BLaER1 (cell line): ENCODE measurements around the gene RNF144B.
"Not testable (repeated sequence)": the region's sequence is repeated elsewhere in the genome, so short reads cannot be mapped to it uniquely, and the experiment has no call there.

ENCODE experiments used
- H3K27ac ChIP-seq: shearing (Covaris generic); formaldehyde crosslinking; 2 replicates; pipeline ENCODE4 v1.8.1; 2022
- H3K27me3 ChIP-seq: shearing (Covaris generic); formaldehyde crosslinking; 2 replicates; pipeline ENCODE4 v1.8.1; 2022
- H3K36me3 ChIP-seq: shearing (Covaris generic); formaldehyde crosslinking; 2 replicates; pipeline ENCODE4 v1.8.1; 2022
- H3K4me1 ChIP-seq: shearing (Covaris generic); formaldehyde crosslinking; 2 replicates; pipeline ENCODE4 v1.8.1; 2022
- H3K4me2 ChIP-seq: shearing (Covaris generic); formaldehyde crosslinking; 2 replicates; pipeline ENCODE4 v1.8.1; 2022
- H3K4me3 ChIP-seq: shearing (Covaris generic); formaldehyde crosslinking; 2 replicates; pipeline ENCODE4 v1.8.1; 2022
- H3K9ac ChIP-seq: shearing (Covaris generic); formaldehyde crosslinking; 2 replicates; pipeline ENCODE4 v1.8.1; 2022
- H3K9me3 ChIP-seq: shearing (Covaris generic); formaldehyde crosslinking; 2 replicates; pipeline ENCODE4 v1.8.1; 2022
- H4K20me1 ChIP-seq: shearing (Covaris generic); formaldehyde crosslinking; 2 replicates; pipeline ENCODE4 v1.8.1; 2022
- Cebpa-rat ChIP-seq: shearing (Covaris generic); IDR thresholded peaks from 2 replicates; pipeline ENCODE4 v1.8.1; 2022

The RNF144B gene

GRCh38 chr6:18457065-18457737, 70.1 kb downstream of the RNF144B start:
- Histone ChIP-seq H3K4me3 (no peak overlapping the region), H3K27me3 (no peaks in the 10 kb centered on the region), H4K20me1 (no peaks in the 10 kb centered on the region), H3K4me1 (no peaks in the 10 kb centered on the region), H3K27ac (no peak overlapping the region), H3K4me2 (no peak overlapping the region), H3K36me3 (no peaks in the 10 kb centered on the region; the same call in 1 of the 2 replicates), H3K9me3 (peaks cover 6% of the 10 kb centered on the region; the same call in 1 of the 2 replicates), H3K9ac (no peak overlapping the region)
- no peak for TF ChIP-seq Cebpa-rat

- not testable (repeated sequence) for H3K27ac ChIP-seq, H3K9ac ChIP-seq, H3K27me3 ChIP-seq, H3K9me3 ChIP-seq, H3K4me1 ChIP-seq, H3K36me3 ChIP-seq, H4K20me1 ChIP-seq, H3K4me2 ChIP-seq, H3K4me3 ChIP-seq
These were observed 70.9 kb downstream of the RNF144B start for GRCh38 chr6:18458086-18458485.

- H3K4me3 ChIP-seq: no peak overlapping the region
- H4K20me1 ChIP-seq: no peaks in the 10 kb centered on the region
These were observed 76.3 kb downstream of the RNF144B start for GRCh38 chr6:18463429-18463828.

GRCh38 chr6:18464176-18464575, 77.0 kb downstream of the RNF144B start:
- peaks cover 11% of the 10 kb centered on the region; the same call in 1 of the 2 replicates for H3K36me3 ChIP-seq
- H4K20me1 ChIP-seq: no peaks in the 10 kb centered on the region
- no peaks in the 10 kb centered on the region for H3K4me1 ChIP-seq
- no peak for TF ChIP-seq Cebpa-rat
- H3K27me3 ChIP-seq: no peaks in the 10 kb centered on the region
- peaks cover 6% of the 10 kb centered on the region; the same call in 1 of the 2 replicates for H3K9me3 ChIP-seq
- no peak overlapping the region for H3K27ac ChIP-seq
- no peak overlapping the region for H3K9ac ChIP-seq
- H3K4me3 ChIP-seq: no peak overlapping the region
- H3K4me2 ChIP-seq: no peak overlapping the region

More at GRCh38 chr6:18463429-18463828, 76.3 kb downstream of the RNF144B start:
- Histone ChIP-seq H3K4me2 (no peak overlapping the region), H3K9ac (no peak overlapping the region), H3K36me3 (peaks cover 11% of the 10 kb centered on the region; the same call in 1 of the 2 replicates), H3K9me3 (peaks cover 6% of the 10 kb centered on the region; the same call in 1 of the 2 replicates), H3K4me1 (no peaks in the 10 kb centered on the region), H3K27me3 (no peaks in the 10 kb centered on the region), H3K27ac (no peak overlapping the region)
- no peak for TF ChIP-seq Cebpa-rat

GRCh38 chr6:18465410-18466154, 78.4 kb downstream of the RNF144B start:
- no peak overlapping the region for H3K4me2 ChIP-seq
- H3K4me1 ChIP-seq: no peaks in the 10 kb centered on the region
- H3K36me3 ChIP-seq: peaks cover 11% of the 10 kb centered on the region; the same call in 1 of the 2 replicates
- no peaks in the 10 kb centered on the region for H4K20me1 ChIP-seq
- no peak overlapping the region for H3K27ac ChIP-seq
- H3K27me3 ChIP-seq: no peaks in the 10 kb centered on the region
- H3K9me3 ChIP-seq: no peaks in the 10 kb centered on the region
- no peak overlapping the region for H3K9ac ChIP-seq
- TF ChIP-seq Cebpa-rat: no peak
- no peak overlapping the region for H3K4me3 ChIP-seq

- H3K36me3 ChIP-seq: peaks cover 11% of the 10 kb centered on the region; the same call in 1 of the 2 replicates
- H4K20me1 ChIP-seq: no peaks in the 10 kb centered on the region
- no peak overlapping the region for H3K4me2 ChIP-seq
- H3K9ac ChIP-seq: no peak overlapping the region
- no peak overlapping the region for H3K4me3 ChIP-seq
- H3K27me3 ChIP-seq: no peaks in the 10 kb centered on the region
- H3K4me1 ChIP-seq: no peaks in the 10 kb centered on the region
- no peak for TF ChIP-seq Cebpa-rat
- H3K9me3 ChIP-seq: no peaks in the 10 kb centered on the region
- H3K27ac ChIP-seq: no peak overlapping the region
These were observed 80.8 kb downstream of the RNF144B start for GRCh38 chr6:18467741-18468502.

GRCh38 chr6:18468503-18468843, 81.3 kb downstream of the RNF144B start:
- Histone ChIP-seq H3K27me3 (no peaks in the 10 kb centered on the region), H4K20me1 (no peaks in the 10 kb centered on the region), H3K36me3 (peaks cover 11% of the 10 kb centered on the region; the same call in 1 of the 2 replicates), H3K4me2 (no peak overlapping the region), H3K4me3 (no peak overlapping the region), H3K9me3 (no peaks in the 10 kb centered on the region), H3K4me1 (no peaks in the 10 kb centered on the region), H3K9ac (no peak overlapping the region), H3K27ac (no peak overlapping the region)
- TF ChIP-seq Cebpa-rat: no peak

- H3K27me3 ChIP-seq: no peaks in the 10 kb centered on the region
- no peak for TF ChIP-seq Cebpa-rat
- no peak overlapping the region for H3K4me2 ChIP-seq
- H3K4me1 ChIP-seq: no peaks in the 10 kb centered on the region
- no peaks in the 10 kb centered on the region for H3K9me3 ChIP-seq
- no peak overlapping the region for H3K4me3 ChIP-seq
- no peaks in the 10 kb centered on the region for H4K20me1 ChIP-seq
- H3K36me3 ChIP-seq: peaks cover 10% of the 10 kb centered on the region; the same call in 1 of the 2 replicates
- H3K9ac ChIP-seq: no peak overlapping the region
- H3K27ac ChIP-seq: no peak overlapping the region
These were observed 82.4 kb downstream of the RNF144B start for GRCh38 chr6:18469536-18469935.

- no peak overlapping the region for H3K4me2 ChIP-seq
- no peaks in the 10 kb centered on the region for H3K36me3 ChIP-seq
- H3K4me1 ChIP-seq: no peaks in the 10 kb centered on the region
- no peak overlapping the region for H3K4me3 ChIP-seq
- TF ChIP-seq Cebpa-rat: no peak
- H3K27ac ChIP-seq: no peak overlapping the region
- no peaks in the 10 kb centered on the region for H3K27me3 ChIP-seq
- no peak overlapping the region for H3K9ac ChIP-seq
- no peaks in the 10 kb centered on the region for H4K20me1 ChIP-seq
- H3K9me3 ChIP-seq: no peaks in the 10 kb centered on the region
These were observed 84.2 kb downstream of the RNF144B start for GRCh38 chr6:18471232-18471964.
